ENCODE measurements around the gene HEXIM2. TPM values are rescaled to one million over a fixed set of nuclear protein-coding genes. Genes with fewer than 3 reads are reported as not detected.

The HEXIM2 gene
- total and polyA plus RNA-seq, 2 of the 13 experiments (the other 11 are each of a cell fraction or from before 2014, with no cell fraction given) = 27.1 to 32.4 TPM

- TF ChIP-seq ZNF576 (CRISPR knock-in tag; IDR thresholded peaks at IDR 0.05) = no peak
- TF ChIP-seq SP1 (IDR thresholded peaks at IDR 0.05) = no peak
- TF ChIP-seq SP1 (CRISPR knock-in tag; IDR thresholded peaks at IDR 0.05) = no peak
- TF ChIP-seq ZBTB43 (CRISPR knock-in tag; conservative IDR thresholded peaks at IDR 0.05) = peak; percentile 86
- no peak for TF ChIP-seq CENPT (CRISPR knock-in tag; IDR thresholded peaks at IDR 0.05; ENCODE audit: low read depth)
- peak; percentile 25; the same call in 1 of the 2 replicates for TF ChIP-seq ZNF33A (CRISPR knock-in tag; IDR thresholded peaks at IDR 0.05; ENCODE audit: borderline replicate concordance)
- TF ChIP-seq ZNF761 (CRISPR knock-in tag; conservative IDR thresholded peaks at IDR 0.05) = peak; percentile 90; the same call in 1 of the 2 replicates
- TF ChIP-seq CENPX (CRISPR knock-in tag; IDR thresholded peaks at IDR 0.05) = no peak
- TF ChIP-seq RARA (CRISPR knock-in tag; IDR thresholded peaks at IDR 0.05) = peak; percentile 45; the same call in 1 of the 2 replicates
- TF ChIP-seq ZSCAN25 (CRISPR knock-in tag; IDR thresholded peaks at IDR 0.05) = peak; percentile 32
- peak; percentile 97 for TF ChIP-seq TFAP4 (IDR thresholded peaks at IDR 0.05; ENCODE audit: borderline replicate concordance, low read depth)
- TF ChIP-seq TCF12 (IDR thresholded peaks at IDR 0.05) = no peak
- peak; percentile 86; the same call in 1 of the 2 replicates for TF ChIP-seq TCF12 (CRISPR knock-in tag; IDR thresholded peaks at IDR 0.05)
- no peak for TF ChIP-seq ZMYM4 (CRISPR knock-in tag; IDR thresholded peaks at IDR 0.05)
- TF ChIP-seq ZNF326 (CRISPR knock-in tag; IDR thresholded peaks at IDR 0.05; ENCODE audit: borderline replicate concordance) = no peak
- TF ChIP-seq ETV5 (CRISPR knock-in tag; IDR thresholded peaks at IDR 0.05; ENCODE audit: borderline replicate concordance) = no peak; the same call in 1 of the 2 replicates
- no peak for TF ChIP-seq FOXP1 (IDR thresholded peaks at IDR 0.05)
- no peak for TF ChIP-seq FOXP1 (CRISPR knock-in tag; IDR thresholded peaks at IDR 0.05)
- no peak for TF ChIP-seq ZNF672 (CRISPR knock-in tag; IDR thresholded peaks at IDR 0.05)
- no peak for TF ChIP-seq E2F1 (CRISPR knock-in tag; IDR thresholded peaks at IDR 0.05)
- TF ChIP-seq EZH2 (conservative IDR thresholded peaks at IDR 0.05; ENCODE audit: low read depth, low read length) = no peak
- TF ChIP-seq HOMEZ (CRISPR knock-in tag; IDR thresholded peaks at IDR 0.05; ENCODE audit: low read depth) = no peak
- 0 out of 2 replicates have a peak, but pooled peaks have one; percentile 12 for TF ChIP-seq ZSCAN30 (CRISPR knock-in tag; IDR thresholded peaks at IDR 0.05)
- TF ChIP-seq AGO2 (optimal IDR thresholded peaks at IDR 0.05; ENCODE audit: low read depth, low read length) = peak; percentile 99
- peak; percentile 76 for TF ChIP-seq KMT2A (CRISPR knock-in tag; IDR thresholded peaks at IDR 0.05)
Observed at GRCh38 chr17:45160447-45161287, 1.0 kb upstream of the HEXIM2 start (continued).
